ENCODE results near the gene BLOC1S5. TPM values are rescaled to one million over a fixed set of nuclear protein-coding genes. Genes with fewer than 3 reads are reported as not detected.
"Not testable (repeated sequence)": the region's sequence is repeated elsewhere in the genome, so short reads cannot be mapped to it uniquely, and the experiment has no call there.

Gene BLOC1S5
- total and polyA plus RNA-seq, 5 experiments from 2014 or later: 23.5 to 33.7 (median 28.5) TPM

DNA sequence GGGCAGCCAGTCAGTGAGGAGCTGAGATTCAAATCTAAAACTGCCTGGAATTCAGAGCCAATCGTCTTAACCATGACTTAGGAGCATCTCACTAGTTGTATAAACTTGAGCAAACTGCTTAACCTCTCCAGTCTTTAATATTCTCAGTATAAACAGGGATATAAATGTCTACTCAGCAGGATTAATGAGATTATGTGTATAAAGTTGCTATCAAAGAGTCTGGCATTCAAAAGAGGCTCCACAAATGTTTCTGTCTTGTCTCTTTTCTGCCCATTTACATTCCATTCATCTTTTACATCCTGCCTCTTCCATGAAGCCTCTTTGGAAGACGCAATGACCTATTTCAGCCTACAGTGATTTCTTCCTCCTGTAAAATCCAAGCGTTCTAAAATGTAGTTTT is 66.9 kb downstream of the BLOC1S5 start:
- H3K27me3 Mint-ChIP-seq: no peaks in the 10 kb centered on the region
- peaks cover 0 to 8% (median 0%) of the 10 kb centered on the region in 9 donors for H3K9me3 Mint-ChIP-seq
- peaks cover 5 to 20% (median 10%) of the 10 kb centered on the region in 3 donors for H3K36me3 Mint-ChIP-seq
- DNase-seq: no peak
- H3K4me3 Mint-ChIP-seq: no peak overlapping the region
- ATAC-seq: no peak
- POLR2A ChIA-PET: no interaction called here
- H3K27ac Mint-ChIP-seq: no peak overlapping the region
- H3K4me1 Mint-ChIP-seq: peaks cover 0 to 3% (median 1%) of the 10 kb centered on the region in 4 donors

DNA sequence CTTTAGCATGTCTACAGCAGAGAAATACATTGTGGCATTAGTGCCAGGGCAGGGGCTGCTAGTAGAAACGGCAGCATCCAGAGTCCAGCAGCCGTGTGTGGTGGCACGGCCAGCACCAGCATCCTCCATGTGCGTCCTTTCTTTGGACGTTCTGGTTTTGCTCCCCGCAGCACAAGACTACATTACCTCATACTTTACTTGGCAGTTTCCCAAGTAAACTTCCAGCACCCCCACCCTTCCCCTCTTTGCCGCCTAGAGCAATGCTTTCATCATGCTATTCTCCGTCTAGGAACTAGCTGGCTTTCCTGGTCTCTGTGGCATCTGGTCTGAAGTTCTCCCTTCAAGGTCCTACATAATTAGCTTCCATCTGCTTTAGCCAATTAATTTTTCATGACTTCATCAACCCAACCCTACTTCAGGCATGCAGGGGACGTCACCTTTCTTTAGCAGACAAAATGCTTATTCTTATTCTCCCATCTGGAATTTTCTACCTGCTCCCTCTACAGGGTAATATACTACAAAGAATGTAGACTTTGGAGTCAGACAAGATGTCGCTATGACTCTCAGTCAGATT is 67.6 kb downstream of the BLOC1S5 start:
- POLR2A ChIA-PET: no interaction called here
- no peak overlapping the region for H3K4me3 Mint-ChIP-seq
- ATAC-seq: no peak

DNA sequence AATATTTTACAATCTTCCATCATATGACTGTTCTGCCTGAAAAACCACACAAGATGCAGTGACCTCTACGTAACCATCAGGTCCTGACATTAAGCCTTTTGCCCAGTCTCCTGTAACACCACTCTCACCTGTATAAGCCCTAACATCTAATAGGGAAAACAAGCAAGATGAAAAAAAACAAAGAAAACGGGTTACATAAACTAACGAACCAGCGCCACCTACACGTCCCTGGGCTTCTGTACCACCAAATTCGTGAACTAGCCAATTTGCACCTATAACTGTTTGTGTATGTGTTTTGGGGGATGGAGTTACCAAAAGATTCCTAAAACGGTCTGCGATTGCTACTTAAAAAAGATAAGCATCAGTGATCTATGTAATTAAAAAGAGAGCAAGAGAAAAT is 70.2 kb downstream of the BLOC1S5 start:
- ATAC-seq (no peak), DNase-seq (no peak)
- POLR2A ChIA-PET: interaction anchor here (0.7 kb wide), 1 partner anchor 63 kb away, joined by 5 read pairs; no protein-coding TSS in a partner anchor
- H3K36me3 Mint-ChIP-seq: peaks cover 10 to 22% (median 13%) of the 10 kb centered on the region in 3 donors
- H3K4me1 Mint-ChIP-seq: peaks cover 0 to 3% (median 0%) of the 10 kb centered on the region in 4 donors
- H3K9me3 Mint-ChIP-seq: peaks cover 0 to 8% (median 0%) of the 10 kb centered on the region in 9 donors
- no peak overlapping the region for H3K4me3 Mint-ChIP-seq
- H3K27me3 Mint-ChIP-seq: no peaks in the 10 kb centered on the region
- H3K27ac Mint-ChIP-seq: no peak overlapping the region

More for the DNA sequence above, 67.6 kb downstream of the BLOC1S5 start:
- Mint-ChIP-seq H3K4me1 (peaks cover 0 to 3% (median 1%) of the 10 kb centered on the region in 4 donors), H3K9me3 (peaks cover 0 to 8% (median 0%) of the 10 kb centered on the region in 9 donors), H3K36me3 (peaks cover 9 to 23% (median 10%) of the 10 kb centered on the region in 3 donors), H3K27me3 (no peaks in the 10 kb centered on the region), H3K27ac (no peak overlapping the region)
- DNase-seq: no peak

DNA sequence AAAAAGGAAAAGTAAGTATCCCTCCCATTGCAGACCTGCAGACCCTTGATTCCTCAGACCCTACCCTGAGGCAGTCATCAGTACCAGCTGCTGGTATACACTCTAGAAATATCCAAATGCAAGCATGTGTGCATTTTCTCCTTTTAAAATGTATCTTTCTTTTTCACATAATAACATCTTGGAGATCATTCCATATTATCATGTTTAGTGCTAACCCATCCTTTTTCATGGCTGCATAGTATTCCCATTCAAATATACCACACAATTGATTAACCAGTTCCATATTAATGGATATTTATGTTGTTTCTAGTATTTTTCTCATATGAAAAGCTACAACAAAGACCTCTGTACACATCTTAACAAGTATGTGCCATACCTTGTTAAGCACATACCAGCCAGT is 70.8 kb downstream of the BLOC1S5 start:
- Mint-ChIP-seq H3K4me1 (peaks cover 0 to 3% (median 0%) of the 10 kb centered on the region in 4 donors), H3K36me3 (peaks cover 14 to 27% (median 19%) of the 10 kb centered on the region in 3 donors), H3K27ac (no peak overlapping the region), H3K4me3 (no peak overlapping the region), H3K27me3 (no peaks in the 10 kb centered on the region), H3K9me3 (peaks cover 0 to 12% (median 3%) of the 10 kb centered on the region in 9 donors)
- ATAC-seq: no peak
- POLR2A ChIA-PET: interaction anchor here (0.7 kb wide), 1 partner anchor 64 kb away, joined by 5 read pairs; no protein-coding TSS in a partner anchor
- no peak for DNase-seq

DNA sequence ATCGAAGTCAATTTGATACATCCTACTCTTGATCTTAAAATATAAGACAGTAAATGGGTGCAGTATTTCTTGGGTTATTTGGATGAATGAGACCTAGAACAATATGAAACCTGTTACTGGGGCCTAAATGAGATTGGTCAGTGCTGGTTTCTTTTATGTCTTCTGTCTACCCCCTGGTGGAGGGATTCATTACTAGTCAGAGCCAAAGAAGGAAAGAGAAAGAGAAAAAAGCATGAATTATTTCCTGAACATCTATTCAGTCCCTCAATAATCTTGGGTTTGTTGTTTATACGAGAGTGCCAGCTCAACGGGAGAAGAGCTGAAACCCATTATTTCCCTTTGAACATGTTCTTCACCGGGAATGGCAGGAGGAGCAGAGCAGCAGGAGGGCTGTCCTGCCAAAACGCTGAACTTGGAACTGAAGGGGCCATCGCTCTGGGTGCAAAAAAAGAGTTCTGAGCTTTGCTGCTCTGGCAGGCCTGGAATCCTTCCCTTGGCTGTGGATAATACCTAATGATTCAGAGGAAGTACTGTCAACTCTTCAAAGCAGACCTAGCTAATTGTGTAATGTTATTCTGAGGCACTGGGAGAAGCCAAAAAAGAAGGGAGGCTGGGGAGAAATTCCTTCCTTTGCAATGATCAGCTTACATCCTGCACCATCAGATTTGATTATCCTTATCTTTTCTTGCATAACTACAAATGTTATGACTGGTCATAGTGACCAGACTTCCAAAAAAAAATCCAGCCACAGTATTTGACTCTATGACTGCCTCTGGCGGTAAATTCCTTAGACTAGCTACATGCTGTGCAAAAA is 72.0 kb downstream of the BLOC1S5 start:
- H3K27ac Mint-ChIP-seq: no peak overlapping the region
- DNase-seq (no peak), ATAC-seq (no peak)
- no peaks in the 10 kb centered on the region for H3K4me1 Mint-ChIP-seq
- peaks cover 0 to 14% (median 7%) of the 10 kb centered on the region in 9 donors for H3K9me3 Mint-ChIP-seq
- no peaks in the 10 kb centered on the region for H3K27me3 Mint-ChIP-seq
- H3K4me3 Mint-ChIP-seq: no peak overlapping the region
- POLR2A ChIA-PET: no interaction called here
- H3K36me3 Mint-ChIP-seq: peaks cover 14 to 33% (median 20%) of the 10 kb centered on the region in 3 donors

DNA sequence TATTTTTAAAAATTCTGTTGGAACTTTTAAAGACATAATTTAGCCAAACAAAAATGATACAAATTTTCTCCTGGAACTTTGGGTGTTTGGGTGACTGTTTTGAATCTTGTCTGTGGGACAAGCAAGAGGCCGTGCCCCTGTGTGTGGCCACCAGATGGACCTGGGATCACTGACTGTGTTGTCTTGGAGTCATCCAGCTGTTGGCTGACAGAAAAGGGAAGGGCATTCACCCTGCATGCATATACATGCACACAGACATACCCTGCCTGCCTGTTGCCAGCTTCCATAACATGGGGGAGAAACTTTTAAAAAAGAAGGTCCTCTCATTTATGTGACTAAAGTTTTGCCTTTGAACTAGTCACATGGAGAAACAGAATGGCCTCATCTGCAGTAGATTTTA is 72.7 kb downstream of the BLOC1S5 start:
- no peak for ATAC-seq
- Mint-ChIP-seq H3K4me1 (no peaks in the 10 kb centered on the region), H3K36me3 (peaks cover 17 to 35% (median 25%) of the 10 kb centered on the region in 3 donors), H3K27me3 (no peaks in the 10 kb centered on the region), H3K4me3 (no peak overlapping the region), H3K9me3 (peaks cover 0 to 20% (median 12%) of the 10 kb centered on the region in 9 donors), H3K27ac (no peak overlapping the region)
- POLR2A ChIA-PET: no interaction called here
- DNase-seq: no peak

DNA sequence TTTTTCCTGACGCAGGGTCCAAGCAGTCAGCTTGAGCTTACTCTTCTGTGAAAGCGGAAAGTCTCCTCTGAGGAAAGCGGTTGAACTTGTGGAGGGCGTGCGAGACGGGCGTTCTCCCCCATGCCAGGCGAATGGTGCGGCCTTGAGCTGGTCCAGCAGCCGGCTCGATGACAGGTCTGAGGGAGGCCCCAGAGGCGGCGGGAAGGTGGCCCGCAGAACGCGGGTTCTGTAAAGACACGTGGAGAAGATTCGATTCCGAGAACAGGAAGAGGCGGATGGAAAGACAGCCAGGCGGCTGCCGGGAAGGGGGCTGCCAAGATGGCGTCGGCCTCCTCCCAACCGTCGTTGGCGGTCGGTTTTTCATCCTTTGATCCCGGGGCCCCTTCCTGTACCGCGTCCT is 78.0 kb downstream of the BLOC1S5 start:
- POLR2A ChIA-PET: no interaction called here
- ATAC-seq (no peak), DNase-seq (no peak)
- Mint-ChIP-seq H3K27me3 (peaks cover 0 to 1% (median 0%) of the 10 kb centered on the region in 5 donors), H3K9me3 (peaks cover 0 to 28% (median 11%) of the 10 kb centered on the region in 9 donors), H3K36me3 (peaks cover 15 to 23% (median 21%) of the 10 kb centered on the region in 3 donors), H3K4me3 (no peak overlapping the region), H3K27ac (peak overlapping the region in 1 of 10 donors; percentile 44), H3K4me1 (no peaks in the 10 kb centered on the region)

DNA sequence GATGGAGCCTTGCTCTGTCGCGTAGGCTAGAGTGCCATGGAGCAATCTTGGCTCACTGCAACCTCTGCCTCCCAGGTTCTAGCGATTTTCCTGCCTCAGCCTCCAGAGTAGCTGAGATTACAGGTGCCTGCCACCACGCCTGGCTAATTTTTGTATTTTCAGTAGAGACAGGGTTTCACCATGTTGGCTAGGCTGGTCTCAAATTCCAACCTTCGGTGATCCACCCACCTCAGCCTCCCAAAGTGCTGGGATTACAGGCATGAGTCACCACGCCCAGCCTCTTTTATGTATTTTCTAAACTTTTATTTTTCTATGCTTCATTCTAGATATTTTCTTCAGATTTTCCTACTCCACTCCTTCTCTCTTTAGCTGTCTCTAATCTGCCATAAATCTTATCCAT is 80.2 kb downstream of the BLOC1S5 start:
- H3K4me1 Mint-ChIP-seq, POLR2A ChIA-PET, H3K27ac Mint-ChIP-seq, ATAC-seq, H3K27me3 Mint-ChIP-seq, DNase-seq, H3K4me3 Mint-ChIP-seq: not testable (repeated sequence)
- peaks cover 0 to 25% (median 11%) of the 10 kb centered on the region in 9 donors for H3K9me3 Mint-ChIP-seq
- peaks cover 12 to 18% (median 15%) of the 10 kb centered on the region in 3 donors for H3K36me3 Mint-ChIP-seq

DNA sequence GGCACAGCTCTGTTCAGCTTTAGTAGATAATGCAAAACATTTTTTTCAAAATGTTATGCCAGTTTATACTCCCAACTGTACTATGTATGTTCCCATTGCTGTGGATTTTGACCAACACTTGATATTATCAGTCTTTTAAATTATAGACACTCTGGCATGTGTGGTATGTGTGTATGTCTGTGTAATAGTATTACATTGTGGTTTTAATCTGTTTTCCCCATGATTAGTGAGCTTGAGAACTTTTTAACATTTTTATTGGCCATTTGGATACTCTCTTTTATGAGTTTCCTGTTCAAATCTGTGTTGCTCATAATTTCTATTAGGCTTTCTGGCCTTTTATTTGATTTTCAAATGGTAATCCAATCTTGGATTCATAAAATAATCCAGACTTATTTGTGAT is 84.4 kb downstream of the BLOC1S5 start:
- peaks cover 0 to 2% (median 0%) of the 10 kb centered on the region in 3 donors for H3K36me3 Mint-ChIP-seq
- H3K27ac Mint-ChIP-seq: no peak overlapping the region
- H3K27me3 Mint-ChIP-seq: peaks cover 4 to 22% (median 7%) of the 10 kb centered on the region in 5 donors
- POLR2A ChIA-PET: no interaction called here
- no peak overlapping the region for H3K4me3 Mint-ChIP-seq
- no peak for DNase-seq
- ATAC-seq: no peak
- peaks cover 0 to 9% (median 4%) of the 10 kb centered on the region in 4 donors for H3K4me1 Mint-ChIP-seq
- H3K9me3 Mint-ChIP-seq: no peaks in the 10 kb centered on the region

DNA sequence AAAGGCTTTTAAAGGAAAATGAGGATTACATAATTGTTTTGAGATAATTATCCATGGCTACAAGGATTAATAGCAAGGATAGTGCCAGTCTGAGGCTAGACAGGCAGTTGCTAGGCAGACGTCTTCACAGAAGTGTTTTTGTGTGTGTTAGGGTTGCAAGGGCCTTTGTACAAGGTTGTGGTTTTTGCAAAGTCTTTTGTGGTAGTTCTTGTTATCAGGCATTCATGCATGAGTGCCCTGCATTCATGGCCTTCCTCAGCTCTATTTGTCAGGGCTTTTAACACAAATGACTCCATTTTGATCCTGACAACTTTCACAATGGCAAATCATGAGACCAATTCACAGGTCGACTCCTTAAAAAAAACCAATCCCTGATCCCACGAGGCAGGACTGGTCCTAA is 85.5 kb downstream of the BLOC1S5 start:
- no peak for DNase-seq
- ATAC-seq: no peak
- peaks cover 0 to 9% (median 4%) of the 10 kb centered on the region in 4 donors for H3K4me1 Mint-ChIP-seq
- peaks cover 0 to 2% (median 0%) of the 10 kb centered on the region in 3 donors for H3K36me3 Mint-ChIP-seq
- no peak overlapping the region for H3K27ac Mint-ChIP-seq
- POLR2A ChIA-PET: no interaction called here
- H3K4me3 Mint-ChIP-seq: no peak overlapping the region
- peaks cover 4 to 32% (median 7%) of the 10 kb centered on the region in 5 donors for H3K27me3 Mint-ChIP-seq
- H3K9me3 Mint-ChIP-seq: no peaks in the 10 kb centered on the region

DNA sequence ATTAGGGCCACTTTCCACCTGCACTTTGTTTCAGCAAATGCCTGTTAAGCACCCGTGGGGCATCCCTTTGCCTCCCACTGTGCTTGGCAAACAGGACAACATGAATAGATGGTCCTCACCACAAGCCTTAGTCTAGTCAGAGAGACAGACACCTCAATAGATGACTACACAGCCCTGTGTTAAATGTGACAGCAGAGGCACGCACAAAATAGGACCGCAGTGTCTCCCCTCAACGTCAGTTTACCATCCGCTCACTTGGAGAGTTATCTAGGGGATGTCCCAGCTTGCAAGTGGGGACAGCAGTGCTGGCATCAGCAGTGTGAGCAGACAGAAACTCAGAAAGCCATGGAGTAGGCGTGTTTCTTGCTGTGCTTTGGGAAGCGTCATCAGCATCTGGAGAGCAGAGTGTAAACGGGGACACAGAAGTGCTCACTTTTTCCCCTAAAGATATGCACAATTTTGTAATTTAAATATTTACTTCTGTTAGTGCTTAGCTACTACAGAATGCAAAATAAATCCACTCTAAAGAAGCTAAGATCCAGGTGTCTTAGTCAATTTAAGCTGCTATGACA is 87.6 kb downstream of the BLOC1S5 start:
- ATAC-seq (no peak), DNase-seq (no peak)
- Mint-ChIP-seq H3K27me3 (peaks cover 4 to 32% (median 7%) of the 10 kb centered on the region in 5 donors), H3K36me3 (no peaks in the 10 kb centered on the region), H3K27ac (no peak overlapping the region), H3K9me3 (no peaks in the 10 kb centered on the region), H3K4me3 (no peak overlapping the region), H3K4me1 (peaks cover 0 to 9% (median 4%) of the 10 kb centered on the region in 4 donors)
- POLR2A ChIA-PET: no interaction called here

DNA sequence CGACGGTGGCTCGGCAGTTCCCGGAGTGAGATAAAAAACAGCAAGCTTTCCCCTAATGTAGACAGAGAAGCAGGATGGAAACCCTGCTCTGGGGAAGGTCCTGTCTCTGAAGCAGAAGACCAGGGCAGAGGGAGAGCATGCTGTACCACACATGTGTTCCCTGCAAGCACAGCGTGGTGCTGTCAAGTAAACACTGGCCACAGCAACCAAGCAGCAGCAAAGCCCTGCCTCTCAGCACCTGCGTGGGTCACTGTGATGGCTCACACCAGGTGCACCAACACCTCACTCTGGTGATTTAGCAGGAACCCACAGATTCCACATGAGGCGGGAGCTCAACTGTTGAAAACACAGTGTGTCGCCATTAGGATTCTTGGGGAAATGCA is 88.4 kb downstream of the BLOC1S5 start:
- Mint-ChIP-seq H3K4me1 (peaks cover 0 to 9% (median 4%) of the 10 kb centered on the region in 4 donors), H3K36me3 (peaks cover 0 to under 1% (median 0%) of the 10 kb centered on the region in 3 donors), H3K4me3 (no peak overlapping the region), H3K27me3 (peaks cover 4 to 32% (median 7%) of the 10 kb centered on the region in 5 donors), H3K27ac (no peak overlapping the region), H3K9me3 (peaks cover 0 to 3% (median under 1%) of the 10 kb centered on the region in 9 donors)
- ATAC-seq (no peak), DNase-seq (no peak)
- POLR2A ChIA-PET: no interaction called here
